Measurements from ENCODE around the gene TRMT44. TPM values are rescaled to one million over a fixed set of nuclear protein-coding genes. Genes with fewer than 3 reads are reported as not detected.

The TRMT44 gene
- total RNA-seq, 2 donors from 2014 or later, result 14.2 to 15.5 TPM

DNA sequence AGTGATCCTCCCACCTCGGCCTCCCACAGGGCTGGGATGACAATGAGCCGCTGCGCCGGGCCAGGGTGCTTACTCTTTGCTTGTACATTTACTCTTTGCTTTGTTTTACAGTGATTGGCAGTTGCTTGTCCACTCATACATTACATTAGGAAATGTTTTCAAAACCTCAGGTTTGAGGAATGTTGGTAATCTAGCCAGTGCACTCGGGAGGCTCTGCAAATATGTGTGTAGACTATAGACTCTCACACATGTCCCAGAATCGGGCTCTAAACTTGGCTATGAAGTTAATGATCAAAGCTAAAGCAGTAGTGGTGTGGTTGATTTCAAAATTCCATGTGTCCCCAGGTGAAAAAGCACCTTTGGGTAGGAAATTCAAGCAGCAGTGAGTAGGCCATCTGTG is 20.5 kb downstream of the TRMT44 start:
- intact Hi-C loops (cut with DNase I), result no loop called here
- DNase-seq (ENCODE audit: low spot score), result no peak

DNA sequence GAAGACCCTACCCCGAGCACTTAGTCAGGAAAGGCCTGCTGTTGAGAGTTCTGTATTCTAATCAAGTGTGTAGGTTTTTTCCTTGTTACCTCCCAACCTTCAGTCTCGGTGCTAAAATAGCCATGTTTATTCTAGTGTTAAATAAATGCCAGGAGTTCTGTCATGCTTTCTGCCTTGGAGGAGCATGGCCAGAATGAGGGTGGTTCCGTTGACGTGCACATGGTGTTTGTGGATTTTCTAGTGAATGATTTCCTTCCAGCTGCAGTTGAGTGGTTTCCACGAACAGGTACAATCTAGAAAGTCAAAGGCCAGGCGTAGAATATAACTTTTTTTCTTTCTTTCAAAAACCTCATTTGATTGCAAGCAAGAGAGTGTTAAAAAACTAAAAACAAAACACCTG is 21.0 kb downstream of the TRMT44 start:
- DNase-seq (ENCODE audit: low spot score), result no peak
- intact Hi-C loops (cut with DNase I), result no loop called here

DNA sequence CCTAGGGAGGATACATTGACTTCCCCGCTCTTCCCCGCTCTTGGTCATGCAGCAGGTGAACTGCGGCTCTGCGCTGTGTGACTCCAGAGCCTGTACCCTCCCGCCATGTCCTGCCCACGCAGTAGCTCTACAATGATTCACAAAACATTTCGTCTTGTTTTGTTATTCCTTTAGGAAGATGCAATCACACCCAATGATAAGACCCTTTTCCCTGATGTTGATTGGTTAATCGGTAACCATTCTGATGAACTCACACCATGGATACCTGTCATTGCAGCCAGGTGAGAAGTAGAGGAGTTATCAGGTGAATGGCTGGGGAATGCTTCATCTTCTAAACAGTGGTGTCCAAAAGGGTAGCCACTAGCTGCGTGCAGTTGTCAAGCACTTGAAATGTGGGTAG is 23.2 kb downstream of the TRMT44 start:
- no peak for DNase-seq (ENCODE audit: low spot score)
- intact Hi-C loops (cut with DNase I), result no loop called here

DNA sequence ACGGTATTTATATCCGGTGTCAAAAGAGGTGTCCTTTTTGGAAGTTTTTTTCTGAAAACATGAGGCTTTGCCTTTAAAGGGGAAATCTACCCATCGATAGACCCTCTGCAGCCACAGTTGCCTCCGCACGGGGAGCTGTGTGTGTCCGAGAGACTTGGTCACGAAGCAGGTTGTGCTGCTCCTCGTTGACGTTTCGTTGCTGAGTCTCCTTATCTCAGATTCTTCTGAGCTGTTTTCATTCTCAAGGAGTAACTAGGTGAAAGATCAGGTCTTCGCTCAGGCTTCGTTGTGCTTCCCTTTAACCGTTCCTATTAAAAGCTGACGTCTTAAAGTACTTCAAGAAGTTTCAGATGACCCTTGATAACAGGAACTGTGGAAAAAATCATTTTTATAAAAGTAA is 23.8 kb downstream of the TRMT44 start:
- intact Hi-C loops (cut with DNase I), result no loop called here
- DNase-seq (ENCODE audit: low spot score), result no peak

DNA sequence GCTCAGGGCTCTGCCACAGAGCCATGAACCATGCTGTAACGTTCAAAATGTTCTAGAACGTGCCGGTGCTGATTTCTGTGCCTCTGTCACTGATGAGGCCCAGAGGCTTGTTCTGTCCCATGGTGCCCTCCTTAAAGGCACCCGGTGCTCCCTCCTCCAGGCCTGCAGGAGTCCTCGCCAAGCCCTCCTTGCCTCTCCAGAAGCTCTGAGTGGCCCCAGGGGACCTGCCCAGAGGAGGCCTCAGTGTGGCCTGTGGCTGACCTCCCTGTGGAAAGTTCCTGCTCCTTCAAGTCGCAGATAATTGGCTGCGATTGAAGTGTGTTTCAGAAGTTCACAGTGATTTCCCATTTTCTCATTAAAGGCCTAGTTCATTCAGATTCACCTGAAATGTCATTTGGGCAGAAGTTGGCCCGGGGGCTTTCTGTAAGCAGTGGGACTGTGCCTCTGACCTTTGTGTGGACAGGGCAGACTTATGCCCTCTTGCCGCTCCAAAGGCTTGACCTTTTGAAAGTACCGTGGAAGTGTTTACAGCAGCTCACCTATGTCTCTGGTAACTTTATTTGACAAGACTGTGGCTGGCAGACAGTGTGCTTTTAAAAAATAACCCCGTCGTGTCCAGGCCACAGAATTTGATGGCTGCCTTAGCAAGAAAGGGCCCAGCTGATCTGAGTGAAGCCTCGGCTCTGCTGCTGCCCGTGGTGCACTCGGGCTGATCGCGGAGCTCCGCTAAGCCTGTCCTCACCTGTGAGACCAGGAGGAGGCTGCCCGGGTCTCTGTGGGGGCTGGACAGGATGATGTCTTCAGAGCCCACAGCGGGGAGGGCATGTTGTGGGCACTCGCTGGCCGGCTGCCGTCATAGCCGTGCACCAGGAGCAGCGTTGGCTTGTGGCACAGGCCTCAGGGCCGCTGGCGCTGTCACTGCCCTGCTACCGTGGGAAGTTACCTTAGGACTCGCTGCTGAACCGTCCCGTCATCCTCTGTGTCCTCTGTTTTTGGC is 25.3 kb downstream of the TRMT44 start:
- no peak for DNase-seq (ENCODE audit: low spot score)
- intact Hi-C loops (cut with DNase I), result no loop called here

DNA sequence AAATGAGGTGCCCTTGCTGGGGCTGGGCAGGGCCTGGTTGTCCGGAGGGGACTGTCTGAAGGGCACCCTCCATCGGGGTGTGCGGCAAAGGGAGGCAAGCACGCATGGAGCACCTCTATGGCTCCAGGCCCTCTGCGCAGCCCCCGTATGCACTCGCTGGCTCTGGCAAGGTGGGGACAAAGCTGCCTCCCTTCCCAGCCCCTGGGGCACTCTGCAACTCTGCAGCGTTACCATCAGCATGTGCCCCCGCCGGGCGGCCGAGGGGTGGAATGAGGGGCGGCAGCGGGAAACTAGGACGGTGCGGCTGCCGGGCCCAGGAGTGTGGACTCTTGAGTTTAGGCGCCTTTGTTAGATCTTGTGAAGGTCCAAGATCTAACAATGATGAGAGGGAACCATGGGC is 26.4 kb downstream of the TRMT44 start:
- intact Hi-C loops (cut with DNase I), result no loop called here
- DNase-seq (ENCODE audit: low spot score), result no peak

DNA sequence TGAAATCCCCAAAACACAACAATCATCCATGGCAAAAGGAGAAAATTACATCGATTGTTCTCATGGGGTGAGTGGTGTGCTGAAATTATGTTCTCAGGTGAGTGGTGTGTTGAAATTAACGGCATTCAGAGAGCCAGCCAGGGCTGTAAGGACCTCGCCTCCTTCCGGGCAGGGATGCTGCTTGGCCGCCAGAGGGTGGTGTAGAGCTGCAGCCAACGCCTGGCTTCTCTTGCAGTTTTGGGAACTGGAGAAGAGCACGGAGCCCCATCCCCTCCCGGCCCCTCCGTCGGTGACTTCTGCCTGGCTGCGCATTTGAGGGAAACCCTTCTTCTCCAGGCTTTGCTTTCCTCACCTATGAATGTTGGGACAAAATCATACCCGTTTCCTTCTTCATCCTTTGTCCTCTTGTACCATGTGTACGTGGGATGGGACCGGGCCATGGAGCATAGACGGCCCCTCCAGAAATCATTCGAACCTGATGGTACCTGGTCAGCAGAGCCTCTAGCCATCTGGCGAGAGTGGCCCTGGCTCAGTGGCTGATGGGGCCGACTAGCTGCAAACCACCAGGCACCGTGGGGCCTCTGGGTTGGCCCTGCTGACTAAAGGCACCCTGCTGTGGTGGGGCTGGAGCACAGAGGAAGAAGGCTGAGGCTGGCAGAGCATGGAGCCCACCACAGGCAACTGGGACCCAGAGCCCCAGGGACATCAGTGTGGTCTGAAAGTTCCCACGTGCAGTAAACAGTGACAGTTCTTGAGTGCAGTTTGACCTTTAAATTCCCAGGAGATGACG is 28.4 kb downstream of the TRMT44 start:
- no peak for DNase-seq (ENCODE audit: low spot score)
- intact Hi-C loops (cut with DNase I), result no loop called here

DNA sequence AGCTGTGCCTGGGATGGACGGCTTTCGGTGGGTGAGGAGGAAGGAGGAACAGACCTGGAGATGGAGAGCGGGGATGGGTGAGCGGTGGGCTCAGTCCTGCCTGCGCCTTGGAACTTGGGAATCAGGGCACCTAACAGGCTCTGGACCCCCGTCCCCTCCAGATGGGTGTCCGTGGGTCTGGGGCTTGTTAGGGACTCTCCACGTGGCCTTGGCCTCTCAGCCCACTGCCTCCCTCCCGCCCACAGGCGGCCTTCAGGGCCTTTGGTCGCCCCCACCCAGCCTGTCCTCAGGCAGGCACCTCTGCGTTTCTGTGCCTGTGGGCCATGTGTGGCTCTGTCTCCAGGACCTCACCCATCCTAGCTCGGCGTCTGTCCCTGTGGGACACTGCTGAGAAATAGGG is 29.0 kb downstream of the TRMT44 start:
- DNase-seq (ENCODE audit: low spot score), result no peak
- intact Hi-C loops (cut with DNase I), result no loop called here

DNA sequence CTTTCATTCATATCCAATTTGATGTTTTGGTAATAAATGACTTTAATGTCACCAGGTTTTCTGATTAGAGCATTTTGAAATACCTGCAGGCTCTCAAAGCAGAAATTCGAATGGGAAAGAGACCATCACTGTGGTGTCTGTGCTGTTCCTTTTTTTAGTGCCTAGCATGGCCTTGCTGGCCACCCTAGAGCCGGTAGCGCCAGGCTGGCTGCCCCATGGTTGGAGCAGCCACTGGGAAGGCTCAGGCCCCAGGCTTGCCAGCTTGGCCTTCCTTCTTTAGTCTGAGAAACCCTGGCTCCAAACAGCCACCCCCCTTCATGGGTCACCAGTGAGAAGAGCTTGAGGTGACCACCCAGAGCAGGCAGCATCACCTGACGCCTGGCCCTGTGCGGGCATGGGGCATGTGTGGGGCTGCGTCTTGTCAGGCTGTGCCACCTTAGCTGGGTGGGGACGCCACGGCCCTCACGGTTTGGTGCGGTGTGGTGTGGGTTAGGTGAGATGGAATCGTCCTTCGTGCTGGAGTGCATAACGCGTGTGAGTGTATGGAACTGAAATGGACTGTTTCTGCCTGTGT is 30.0 kb downstream of the TRMT44 start:
- DNase-seq (ENCODE audit: low spot score), result no peak
- intact Hi-C loops (cut with DNase I), result loop anchor here in 1 of 2 donors (2.0 kb wide), 1 partner anchor 124 kb away; no protein-coding TSS in a partner anchor

DNA sequence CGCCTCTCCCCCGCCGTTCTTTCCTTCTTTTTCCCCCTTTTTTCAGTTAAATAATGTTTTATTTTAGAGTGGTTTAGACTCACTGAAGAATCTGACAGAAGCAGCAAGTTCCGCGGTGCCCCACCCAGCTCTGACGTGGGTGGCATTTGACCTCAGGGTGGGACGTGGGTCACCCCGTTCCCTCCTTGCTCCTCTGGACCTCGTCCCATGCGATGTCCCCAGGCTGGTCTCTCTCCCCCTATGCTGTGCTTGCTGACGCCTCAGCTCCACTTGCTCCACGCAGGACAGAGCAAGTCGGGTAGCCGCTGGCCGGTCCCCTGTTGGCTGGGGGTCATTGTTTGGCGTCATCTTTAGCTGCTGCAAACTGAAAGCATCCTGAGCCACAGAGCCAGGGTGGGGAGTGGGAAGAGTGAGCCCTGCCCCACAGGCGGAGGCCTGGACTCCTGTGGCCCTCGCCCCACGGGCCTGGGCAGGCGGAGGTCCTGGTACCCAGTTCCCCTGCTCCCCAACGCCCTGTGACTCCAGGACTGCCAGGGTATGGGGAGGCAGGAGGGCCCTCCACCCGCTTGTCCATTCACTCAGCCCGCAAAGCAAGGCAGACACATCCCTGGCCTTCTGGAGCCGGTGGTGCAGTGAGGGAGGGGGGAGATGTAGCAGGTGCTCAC is 30.8 kb downstream of the TRMT44 start:
- DNase-seq (ENCODE audit: low spot score), result no peak
- intact Hi-C loops (cut with DNase I), result loop anchor here in 1 of 2 donors (2.0 kb wide), 1 partner anchor 123 kb away; no protein-coding TSS in a partner anchor

DNA sequence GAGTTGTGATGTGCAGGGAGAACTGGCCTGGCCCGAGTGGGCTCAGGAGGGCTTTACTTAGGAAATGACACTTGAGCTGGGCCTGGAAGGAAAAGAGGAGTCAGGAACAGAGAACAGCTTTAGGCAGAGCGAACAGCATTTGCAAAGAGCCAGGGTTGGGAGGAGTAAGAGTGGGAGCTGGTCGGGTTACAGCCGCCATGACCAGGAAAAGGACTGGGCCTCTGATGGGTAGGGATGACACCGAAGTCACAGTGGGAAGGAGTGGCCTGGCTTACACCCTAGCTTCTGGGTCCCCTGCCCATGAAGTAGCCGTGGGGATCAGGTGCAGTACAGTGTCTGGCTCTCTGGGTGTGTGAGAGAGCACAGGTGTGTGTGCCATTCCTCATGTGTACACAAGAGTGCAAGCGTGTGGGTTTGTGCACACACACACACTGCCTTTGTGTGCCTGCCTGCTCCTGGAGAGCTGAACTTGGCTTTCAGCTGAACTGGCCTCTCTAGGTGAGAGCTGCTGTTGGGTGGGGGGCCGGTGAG is 31.6 kb downstream of the TRMT44 start:
- DNase-seq (ENCODE audit: low spot score), result no peak
- intact Hi-C loops (cut with DNase I), result no loop called here

DNA sequence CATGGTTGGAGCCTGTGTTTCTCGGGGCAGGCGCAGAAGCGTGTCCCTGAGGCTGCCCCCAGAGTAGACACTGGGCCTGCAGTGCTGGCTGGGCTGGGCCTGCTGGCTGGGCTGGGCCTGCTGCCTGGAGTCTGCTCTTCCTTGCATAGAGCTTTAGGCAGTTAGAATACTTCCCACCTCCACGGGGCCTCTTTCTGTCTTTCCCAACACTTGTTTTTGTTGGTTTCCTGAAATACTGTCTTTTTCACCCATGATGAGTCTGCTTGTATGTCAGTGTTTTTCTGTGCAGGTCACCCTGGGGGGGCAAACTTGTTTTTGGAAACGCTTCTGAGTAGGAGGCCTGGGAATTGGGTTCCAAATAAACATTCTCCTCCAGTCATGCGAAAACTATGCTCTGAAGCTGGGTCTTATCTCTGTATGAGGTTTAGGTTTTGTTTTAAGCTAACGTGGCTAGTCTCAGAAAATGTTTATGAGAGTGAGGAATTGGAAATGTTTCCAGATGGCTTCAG is 32.2 kb downstream of the TRMT44 start:
- intact Hi-C loops (cut with DNase I), result no loop called here
- no peak for DNase-seq (ENCODE audit: low spot score)

DNA sequence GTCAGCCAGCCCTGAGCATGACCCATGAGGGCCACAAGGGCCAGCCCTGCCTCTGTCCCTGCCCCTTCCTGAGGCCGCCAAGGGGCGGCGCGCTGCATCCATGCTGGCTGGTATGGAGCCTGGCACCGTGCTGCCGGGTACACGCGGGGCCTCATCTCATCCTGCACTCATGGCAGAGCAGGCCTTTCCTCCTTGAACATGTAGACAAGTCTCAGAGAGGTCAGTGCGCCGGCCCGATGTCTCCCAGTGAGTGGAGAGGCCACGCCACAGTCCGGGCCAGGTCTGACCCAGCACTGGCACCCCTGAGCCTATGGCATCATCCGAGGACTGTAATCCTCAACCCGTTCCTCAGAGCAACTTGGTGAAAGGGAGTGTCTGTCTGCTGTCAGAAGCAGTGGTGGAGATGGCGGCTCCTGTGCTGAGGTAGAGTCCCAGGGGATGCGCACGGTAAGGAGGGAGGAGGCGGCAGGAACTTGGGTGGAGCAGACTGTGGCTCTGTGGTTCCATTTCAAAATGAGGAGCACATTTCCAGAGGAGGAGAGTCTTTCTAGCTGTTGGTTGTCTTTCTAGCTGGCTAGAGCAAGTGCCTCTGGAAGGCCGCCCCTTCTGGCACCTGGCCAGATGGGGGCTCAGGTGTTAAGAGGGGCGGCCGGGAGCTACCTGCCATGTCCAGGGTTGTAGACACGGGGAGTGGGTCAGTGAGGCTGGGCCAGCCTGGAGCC is 32.8 kb downstream of the TRMT44 start:
- no peak for DNase-seq (ENCODE audit: low spot score)
- intact Hi-C loops (cut with DNase I), result no loop called here

DNA sequence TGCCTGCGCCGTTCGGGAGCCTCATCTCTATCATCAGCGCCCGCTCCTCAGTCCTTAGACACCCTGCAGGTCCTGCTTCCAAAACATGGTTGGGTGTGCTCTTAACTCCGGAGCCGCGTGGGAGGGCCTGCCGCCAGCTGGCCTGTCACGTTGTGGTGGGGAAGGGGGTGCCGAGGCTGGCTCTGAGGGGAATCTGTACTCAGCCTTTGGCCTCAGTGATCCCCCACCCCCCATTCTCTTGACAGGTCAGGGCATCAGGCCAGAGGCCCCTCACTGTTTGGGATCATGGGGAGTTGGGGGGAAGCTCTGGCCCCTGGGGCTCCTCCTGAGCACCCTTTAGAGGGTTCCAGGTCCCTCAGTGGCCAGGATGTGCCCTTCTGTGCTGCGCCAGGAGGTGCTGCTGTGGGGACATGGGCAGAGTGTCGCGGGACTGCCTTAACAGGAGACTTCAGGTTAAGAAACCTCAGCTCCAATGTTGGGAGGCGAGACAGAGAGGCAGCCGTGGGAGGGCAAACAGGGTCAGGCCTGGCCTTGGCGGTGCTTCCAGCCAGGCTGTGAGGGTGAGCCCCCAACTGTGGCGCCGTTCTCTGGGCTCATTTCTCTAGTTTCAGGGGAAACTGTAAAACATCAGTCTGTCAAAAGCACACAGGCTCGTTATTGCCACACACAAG is 33.5 kb downstream of the TRMT44 start:
- intact Hi-C loops (cut with DNase I), result no loop called here
- no peak for DNase-seq (ENCODE audit: low spot score)

DNA sequence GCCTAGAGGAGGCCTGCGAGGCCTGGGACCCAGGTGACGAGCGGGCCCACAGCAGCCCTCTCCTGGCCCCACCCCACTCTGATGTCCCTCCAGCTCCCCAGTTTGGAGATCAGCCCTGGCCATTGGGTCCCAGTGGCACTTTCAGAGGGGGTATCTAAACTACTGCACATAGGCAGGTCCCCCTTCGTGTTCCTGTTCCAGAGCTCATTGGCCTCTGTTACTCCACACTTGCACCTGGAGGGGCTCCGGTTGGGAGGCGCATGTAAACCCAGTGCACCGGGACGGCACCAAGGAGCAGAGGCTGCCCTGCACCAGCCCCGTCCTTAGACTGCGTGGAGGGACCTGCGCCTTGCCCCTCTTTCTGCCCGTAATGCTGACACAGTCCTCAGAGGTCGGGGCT is 34.3 kb downstream of the TRMT44 start:
- intact Hi-C loops (cut with DNase I), result no loop called here
- DNase-seq (ENCODE audit: low spot score), result no peak

DNA sequence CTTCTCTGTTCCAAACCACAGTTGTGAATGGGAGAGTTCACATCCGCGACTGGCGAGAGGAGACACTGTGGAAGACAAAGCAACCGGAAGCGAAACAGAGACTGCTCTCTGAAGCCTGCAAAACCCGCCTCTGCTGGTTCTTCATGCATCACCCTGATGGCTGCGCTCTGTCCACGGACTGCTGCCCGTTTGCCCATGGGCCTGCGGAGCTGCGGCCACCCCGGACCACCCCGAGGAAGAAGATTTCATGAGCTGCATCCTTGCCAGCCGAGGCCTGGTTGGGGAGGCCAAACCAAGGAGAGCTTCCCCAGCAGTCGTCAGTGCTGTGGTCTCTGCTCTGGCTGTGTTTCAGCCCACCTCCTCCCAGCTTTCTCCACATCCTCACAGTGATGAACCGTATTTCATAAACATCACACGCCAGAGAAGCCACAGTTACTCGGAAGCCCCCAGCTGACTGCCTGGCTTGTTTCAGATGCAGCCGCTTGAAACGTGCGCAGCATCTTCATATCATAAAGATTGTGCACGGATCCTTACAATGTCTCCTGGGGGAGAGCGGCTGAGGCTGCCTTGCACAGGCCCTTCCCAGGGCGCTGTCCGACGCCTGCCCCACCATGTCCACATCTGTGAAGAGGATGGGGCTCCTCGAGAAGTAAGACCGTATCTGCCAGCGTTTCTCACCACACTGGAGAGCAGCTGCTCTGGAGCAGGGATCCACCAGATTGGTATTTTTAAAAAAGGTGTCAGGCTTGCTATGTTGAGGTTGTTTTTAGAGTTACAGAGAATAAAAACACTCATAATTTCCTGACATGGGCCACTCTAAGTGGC is 35.4 kb downstream of the TRMT44 start:
- intact Hi-C loops (cut with DNase I), result no loop called here

DNA sequence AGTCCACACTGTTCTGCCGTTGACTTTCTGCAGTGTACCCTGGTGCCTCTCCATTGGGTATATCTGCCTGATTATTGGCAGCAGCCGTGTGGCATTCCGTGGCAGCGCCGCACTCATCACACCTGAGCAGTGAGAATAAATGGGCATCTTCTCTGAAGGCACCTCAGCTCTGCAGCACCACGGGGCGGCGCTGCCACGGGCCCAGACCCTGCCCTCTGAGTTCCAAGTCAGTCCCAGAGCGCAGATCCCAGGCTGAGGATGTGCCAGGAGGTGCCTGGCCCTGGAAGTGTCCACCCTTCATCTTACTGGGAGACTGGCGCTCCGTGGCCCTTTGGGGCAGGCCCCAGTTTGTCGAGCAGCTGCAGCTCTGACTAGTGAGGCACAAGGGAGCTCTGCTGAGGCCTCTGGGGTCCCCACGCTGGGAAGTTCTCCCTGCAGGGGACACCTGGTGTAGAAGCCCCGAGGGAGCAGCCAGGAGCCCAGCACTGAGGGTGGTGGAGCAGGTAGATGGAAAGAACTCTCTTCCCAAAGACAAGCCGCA is 36.6 kb downstream of the TRMT44 start:
- DNase-seq (ENCODE audit: low spot score), result no peak
- intact Hi-C loops (cut with DNase I), result loop anchor here in 1 of 2 donors (1.0 kb wide), 1 partner anchor 116 kb away; no protein-coding TSS in a partner anchor

More for the DNA sequence above, 35.4 kb downstream of the TRMT44 start:
- DNase-seq (ENCODE audit: low spot score), result no peak
